ENCODE data around the gene RNF224. TPM values are rescaled to one million over a fixed set of nuclear protein-coding genes. Genes with fewer than 3 reads are reported as not detected.
A peak's percentile ranks its signal among the peaks of the same experiment; 100 is the strongest.

Gene RNF224
- total and polyA plus RNA-seq, 2 of the 13 experiments (the other 11 are each of a cell fraction or from before 2014, with no cell fraction given) = 0.09 TPM; not detected in 1

DNA sequence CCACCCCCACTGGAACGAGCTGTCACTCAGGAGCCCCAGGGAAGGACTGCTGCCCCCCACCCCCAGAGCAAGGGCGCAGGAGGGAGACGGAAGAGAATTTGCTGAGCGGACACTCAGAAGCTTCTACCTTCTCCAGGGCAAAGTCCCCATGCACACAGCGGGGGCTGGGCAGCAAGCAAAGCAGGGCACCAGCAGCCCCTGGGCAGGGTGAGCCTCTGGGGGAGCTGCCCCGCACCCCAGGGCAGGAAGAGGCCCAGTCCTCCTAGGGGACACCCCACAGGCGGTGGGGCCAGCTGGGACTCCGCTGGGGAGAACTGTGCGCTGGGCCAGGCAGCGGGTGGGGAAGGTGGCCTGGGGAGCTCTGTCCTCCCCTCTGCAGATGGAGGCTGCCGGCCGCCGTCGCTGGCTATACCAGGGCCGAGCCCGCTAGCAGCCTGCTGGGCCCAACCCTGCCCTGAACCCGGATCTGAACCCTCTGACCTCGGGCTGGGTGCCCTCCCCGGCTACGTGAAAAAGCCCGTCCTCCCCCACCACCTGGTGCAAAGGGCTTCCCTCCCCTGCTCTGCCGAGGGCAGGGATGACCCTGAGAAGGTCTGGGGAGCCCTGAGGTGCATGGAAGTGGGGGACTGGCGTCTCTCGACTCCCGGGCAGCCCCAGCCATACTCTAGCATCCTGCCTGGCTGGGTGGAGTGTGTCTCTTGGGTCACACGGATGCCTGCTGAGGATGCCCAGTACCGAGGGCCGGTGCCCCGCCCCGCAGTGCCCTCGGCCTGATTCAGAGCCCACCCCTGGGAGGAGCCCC is 2.8 kb downstream of the RNF224 start (continued):
- TF ChIP-seq, protein P1, sequence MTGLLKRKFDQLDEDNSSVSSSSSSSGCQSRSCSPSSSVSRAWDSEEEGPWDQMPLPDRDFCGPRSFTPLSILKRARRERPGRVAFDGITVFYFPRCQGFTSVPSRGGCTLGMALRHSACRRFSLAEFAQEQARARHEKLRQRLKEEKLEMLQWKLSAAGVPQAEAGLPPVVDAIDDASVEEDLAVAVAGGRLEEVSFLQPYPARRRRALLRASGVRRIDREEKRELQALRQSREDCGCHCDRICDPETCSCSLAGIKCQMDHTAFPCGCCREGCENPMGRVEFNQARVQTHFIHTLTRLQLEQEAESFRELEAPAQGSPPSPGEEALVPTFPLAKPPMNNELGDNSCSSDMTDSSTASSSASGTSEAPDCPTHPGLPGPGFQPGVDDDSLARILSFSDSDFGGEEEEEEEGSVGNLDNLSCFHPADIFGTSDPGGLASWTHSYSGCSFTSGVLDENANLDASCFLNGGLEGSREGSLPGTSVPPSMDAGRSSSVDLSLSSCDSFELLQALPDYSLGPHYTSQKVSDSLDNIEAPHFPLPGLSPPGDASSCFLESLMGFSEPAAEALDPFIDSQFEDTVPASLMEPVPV (CRISPR knock-in tag; IDR thresholded peaks at IDR 0.05) = no peak
- TF ChIP-seq, protein P2, sequence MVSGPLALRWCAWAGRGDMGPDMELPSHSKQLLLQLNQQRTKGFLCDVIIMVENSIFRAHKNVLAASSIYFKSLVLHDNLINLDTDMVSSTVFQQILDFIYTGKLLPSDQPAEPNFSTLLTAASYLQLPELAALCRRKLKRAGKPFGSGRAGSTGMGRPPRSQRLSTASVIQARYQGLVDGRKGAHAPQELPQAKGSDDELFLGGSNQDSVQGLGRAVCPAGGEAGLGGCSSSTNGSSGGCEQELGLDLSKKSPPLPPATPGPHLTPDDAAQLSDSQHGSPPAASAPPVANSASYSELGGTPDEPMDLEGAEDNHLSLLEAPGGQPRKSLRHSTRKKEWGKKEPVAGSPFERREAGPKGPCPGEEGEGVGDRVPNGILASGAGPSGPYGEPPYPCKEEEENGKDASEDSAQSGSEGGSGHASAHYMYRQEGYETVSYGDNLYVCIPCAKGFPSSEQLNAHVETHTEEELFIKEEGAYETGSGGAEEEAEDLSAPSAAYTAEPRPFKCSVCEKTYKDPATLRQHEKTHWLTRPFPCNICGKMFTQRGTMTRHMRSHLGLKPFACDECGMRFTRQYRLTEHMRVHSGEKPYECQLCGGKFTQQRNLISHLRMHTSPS (CRISPR knock-in tag; IDR thresholded peaks at IDR 0.05; ENCODE audit: low read depth) = peak; percentile 88
- TF ChIP-seq, protein P3, sequence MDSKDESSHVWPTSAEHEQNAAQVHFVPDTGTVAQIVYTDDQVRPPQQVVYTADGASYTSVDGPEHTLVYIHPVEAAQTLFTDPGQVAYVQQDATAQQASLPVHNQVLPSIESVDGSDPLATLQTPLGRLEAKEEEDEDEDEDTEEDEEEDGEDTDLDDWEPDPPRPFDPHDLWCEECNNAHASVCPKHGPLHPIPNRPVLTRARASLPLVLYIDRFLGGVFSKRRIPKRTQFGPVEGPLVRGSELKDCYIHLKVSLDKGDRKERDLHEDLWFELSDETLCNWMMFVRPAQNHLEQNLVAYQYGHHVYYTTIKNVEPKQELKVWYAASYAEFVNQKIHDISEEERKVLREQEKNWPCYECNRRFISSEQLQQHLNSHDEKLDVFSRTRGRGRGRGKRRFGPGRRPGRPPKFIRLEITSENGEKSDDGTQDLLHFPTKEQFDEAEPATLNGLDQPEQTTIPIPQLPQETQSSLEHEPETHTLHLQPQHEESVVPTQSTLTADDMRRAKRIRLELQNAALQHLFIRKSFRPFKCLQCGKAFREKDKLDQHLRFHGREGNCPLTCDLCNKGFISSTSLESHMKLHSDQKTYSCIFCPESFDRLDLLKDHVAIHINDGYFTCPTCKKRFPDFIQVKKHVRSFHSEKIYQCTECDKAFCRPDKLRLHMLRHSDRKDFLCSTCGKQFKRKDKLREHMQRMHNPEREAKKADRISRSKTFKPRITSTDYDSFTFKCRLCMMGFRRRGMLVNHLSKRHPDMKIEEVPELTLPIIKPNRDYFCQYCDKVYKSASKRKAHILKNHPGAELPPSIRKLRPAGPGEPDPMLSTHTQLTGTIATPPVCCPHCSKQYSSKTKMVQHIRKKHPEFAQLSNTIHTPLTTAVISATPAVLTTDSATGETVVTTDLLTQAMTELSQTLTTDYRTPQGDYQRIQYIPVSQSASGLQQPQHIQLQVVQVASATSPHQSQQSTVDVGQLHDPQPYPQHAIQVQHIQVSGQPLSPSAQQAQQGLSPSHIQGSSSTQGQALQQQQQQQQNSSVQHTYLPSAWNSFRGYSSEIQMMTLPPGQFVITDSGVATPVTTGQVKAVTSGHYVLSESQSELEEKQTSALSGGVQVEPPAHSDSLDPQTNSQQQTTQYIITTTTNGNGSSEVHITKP (CRISPR knock-in tag; IDR thresholded peaks at IDR 0.05; ENCODE audit: low read depth) = peak; percentile 91
- TF ChIP-seq ZNF614 (CRISPR knock-in tag; IDR thresholded peaks at IDR 0.05; ENCODE audit: borderline replicate concordance) (peak; percentile 67; the same call in 1 of the 2 replicates), RBM39 (IDR thresholded peaks at IDR 0.05; ENCODE audit: low read depth, low read length, poor library complexity, severe bottlenecking) (no peak), NKX3-1 (CRISPR knock-in tag; IDR thresholded peaks at IDR 0.05) (0 out of 2 replicates have a peak, but pooled peaks have one; percentile 56), GATA4 (IDR thresholded peaks at IDR 0.05; ENCODE audit: borderline replicate concordance, low read depth) (no peak), YEATS4 (CRISPR knock-in tag; IDR thresholded peaks at IDR 0.05; ENCODE audit: borderline replicate concordance) (peak; percentile 63; the same call in 1 of the 2 replicates), ZNF567 (CRISPR knock-in tag; IDR thresholded peaks at IDR 0.05; ENCODE audit: borderline replicate concordance) (0 out of 2 replicates have a peak, but pooled peaks have one; percentile 44), ZMAT3 (CRISPR knock-in tag; conservative IDR thresholded peaks at IDR 0.05) (peak; percentile 46; the same call in 1 of the 2 replicates)
- TF ChIP-seq, protein P4, sequence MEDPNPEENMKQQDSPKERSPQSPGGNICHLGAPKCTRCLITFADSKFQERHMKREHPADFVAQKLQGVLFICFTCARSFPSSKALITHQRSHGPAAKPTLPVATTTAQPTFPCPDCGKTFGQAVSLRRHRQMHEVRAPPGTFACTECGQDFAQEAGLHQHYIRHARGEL (CRISPR knock-in tag; IDR thresholded peaks at IDR 0.05) = no peak
- TF ChIP-seq, protein P5, sequence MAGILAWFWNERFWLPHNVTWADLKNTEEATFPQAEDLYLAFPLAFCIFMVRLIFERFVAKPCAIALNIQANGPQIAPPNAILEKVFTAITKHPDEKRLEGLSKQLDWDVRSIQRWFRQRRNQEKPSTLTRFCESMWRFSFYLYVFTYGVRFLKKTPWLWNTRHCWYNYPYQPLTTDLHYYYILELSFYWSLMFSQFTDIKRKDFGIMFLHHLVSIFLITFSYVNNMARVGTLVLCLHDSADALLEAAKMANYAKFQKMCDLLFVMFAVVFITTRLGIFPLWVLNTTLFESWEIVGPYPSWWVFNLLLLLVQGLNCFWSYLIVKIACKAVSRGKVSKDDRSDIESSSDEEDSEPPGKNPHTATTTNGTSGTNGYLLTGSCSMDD (CRISPR knock-in tag; IDR thresholded peaks at IDR 0.05) = no peak
- TF ChIP-seq, protein P6, sequence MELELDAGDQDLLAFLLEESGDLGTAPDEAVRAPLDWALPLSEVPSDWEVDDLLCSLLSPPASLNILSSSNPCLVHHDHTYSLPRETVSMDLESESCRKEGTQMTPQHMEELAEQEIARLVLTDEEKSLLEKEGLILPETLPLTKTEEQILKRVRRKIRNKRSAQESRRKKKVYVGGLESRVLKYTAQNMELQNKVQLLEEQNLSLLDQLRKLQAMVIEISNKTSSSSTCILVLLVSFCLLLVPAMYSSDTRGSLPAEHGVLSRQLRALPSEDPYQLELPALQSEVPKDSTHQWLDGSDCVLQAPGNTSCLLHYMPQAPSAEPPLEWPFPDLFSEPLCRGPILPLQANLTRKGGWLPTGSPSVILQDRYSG (CRISPR knock-in tag; IDR thresholded peaks at IDR 0.05) = no peak
- TF ChIP-seq, protein P7, sequence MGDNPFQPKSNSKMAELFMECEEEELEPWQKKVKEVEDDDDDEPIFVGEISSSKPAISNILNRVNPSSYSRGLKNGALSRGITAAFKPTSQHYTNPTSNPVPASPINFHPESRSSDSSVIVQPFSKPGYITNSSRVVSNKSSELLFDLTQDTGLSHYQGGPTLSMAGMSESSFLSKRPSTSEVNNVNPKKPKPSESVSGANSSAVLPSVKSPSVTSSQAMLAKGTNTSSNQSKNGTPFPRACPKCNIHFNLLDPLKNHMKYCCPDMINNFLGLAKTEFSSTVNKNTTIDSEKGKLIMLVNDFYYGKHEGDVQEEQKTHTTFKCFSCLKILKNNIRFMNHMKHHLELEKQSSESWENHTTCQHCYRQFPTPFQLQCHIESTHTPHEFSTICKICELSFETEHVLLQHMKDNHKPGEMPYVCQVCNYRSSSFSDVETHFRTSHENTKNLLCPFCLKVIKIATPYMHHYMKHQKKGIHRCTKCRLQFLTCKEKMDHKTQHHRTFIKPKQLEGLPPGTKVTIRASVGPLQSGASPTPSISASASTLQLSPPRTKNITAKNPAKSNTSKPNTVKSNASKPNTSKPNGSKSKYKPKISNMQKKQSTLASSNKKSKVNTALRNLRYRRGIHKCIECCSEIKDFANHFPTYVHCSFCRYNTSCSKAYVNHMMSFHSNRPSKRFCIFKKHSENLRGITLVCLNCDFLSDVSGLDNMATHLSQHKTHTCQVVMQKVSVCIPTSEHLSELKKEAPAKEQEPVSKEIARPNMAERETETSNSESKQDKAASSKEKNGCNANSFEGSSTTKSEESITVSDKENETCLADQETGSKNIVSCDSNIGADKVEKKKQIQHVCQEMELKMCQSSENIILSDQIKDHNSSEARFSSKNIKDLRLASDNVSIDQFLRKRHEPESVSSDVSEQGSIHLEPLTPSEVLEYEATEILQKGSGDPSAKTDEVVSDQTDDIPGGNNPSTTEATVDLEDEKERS (CRISPR knock-in tag; IDR thresholded peaks at IDR 0.05) = no peak
